BJ (cell line): ENCODE results near the gene SRF. TPM values are rescaled to one million over a fixed set of nuclear protein-coding genes. Genes with fewer than 3 reads are reported as not detected.

Experiments used
- CTCF ChIA-PET: fragments of 350-600 bp; formaldehyde crosslinking; extraction: SDS; loops from one replicate; lab custom pipeline; 2021; ENCODE audit warnings: antibody characterized with exemption, inconsistent platforms; lab: Yijun Ruan, JAX
- POLR2A ChIA-PET: fragments of 300-600 bp; sonication (Branson Sonifier 250); formaldehyde crosslinking; extraction: SDS; loops from one replicate; lab custom pipeline; 2021; ENCODE audit warnings: antibody characterized with exemption; lab: Charles Lee
- DNase-seq: peaks from one replicate; pipeline ENCODE4 v3.0.0-alpha.2; 2011; ENCODE audit warnings: low read depth
- H3K27me3 ChIP-seq: 2 replicates; pipeline ENCODE4 v1.6.0; 2011; ENCODE audit warnings: low read length; ENCODE audit not compliant: control insufficient read depth, insufficient read depth
- H3K36me3 ChIP-seq: 2 replicates; pipeline ENCODE4 v1.5.1; 2011; ENCODE audit warnings: low read length; ENCODE audit not compliant: control insufficient read depth, insufficient read depth
- H3K4me3 ChIP-seq: 2 replicates; pipeline ENCODE4 v1.5.1; 2011; ENCODE audit warnings: low read depth, mild to moderate bottlenecking, control low read depth, low read length
- CTCF ChIP-seq: IDR thresholded peaks from 2 replicates; pipeline ENCODE4 v1.5.1; 2011; ENCODE audit warnings: low read depth, mild to moderate bottlenecking, control low read depth, inconsistent platforms, low read length, moderate library complexity; ENCODE audit not compliant: insufficient read depth
- polyA minus RNA-seq: library from RNA; depleted of rRNA, polyadenylated mRNA; stranded (reverse); fragments of >200 nt; gene quantifications from 2 replicates; pipeline ENCODE4 v1.2.3, GENCODE V29; 2011; rRNA and poly(A)+ RNA removed
- polyA plus RNA-seq: library from polyadenylated mRNA; depleted of rRNA; stranded (reverse); fragments of >200 nt; gene quantifications from 2 replicates; pipeline ENCODE4 v1.2.3, GENCODE V29; 2011; rRNA removed

SRF gene
- polyA plus RNA-seq (34.8 and 50.5 TPM in 2 replicates), polyA minus RNA-seq (36.2 and 50.9 TPM in 2 replicates)

GRCh38 chr6:43170931-43171706 is at the start of gene SRF:
TSS of gene SRF (plus strand) at chr6:43171269. CDS start at chr6:43171657, 388 bp downstream.
- ChIA-PET CTCF (interaction anchor here (0.9 to 2.6 kb wide), 4 partner anchors 28 to 202 kb away, joined by 3 to 11 read pairs (median 6); partner anchors contain the start of gene DNPH1), POLR2A (interaction anchor here (0.6 kb wide), 1 partner anchor 198 kb away, joined by 3 read pairs; the partner anchor contains the start of gene ZNF318)
- TF ChIP-seq CTCF = 0 out of 2 replicates have a peak, but pooled peaks have one; percentile 16
- DNase-seq = peak; percentile 98
- Histone ChIP-seq H3K36me3 (peaks cover 7% of the 10 kb centered on the region), H3K27me3 (no peaks in the 10 kb centered on the region), H3K4me3 (peak within 1 kb of the TSS; percentile 87)

- no peak for TF ChIP-seq CTCF
- Histone ChIP-seq H3K36me3 (no peaks in the 10 kb centered on the region; the same call in 1 of the 2 replicates), H3K4me3 (no peak overlapping the region), H3K27me3 (no peaks in the 10 kb centered on the region)
- CTCF ChIA-PET = no interaction called here
- DNase-seq = no peak
- POLR2A ChIA-PET = no interaction called here
Observed at GRCh38 chr6:43122146-43122545, 48.9 kb upstream of the SRF start.

GRCh38 chr6:43123461-43124314 is 47.4 kb upstream of the SRF start:
- ChIA-PET POLR2A (interaction anchor here (0.5 kb wide), 2 partner anchors 100 to 496 kb away, joined by 5 to 9 read pairs; no protein-coding TSS in a partner anchor), CTCF (interaction anchor here (1.3 to 5.3 kb wide), 5 partner anchors 20 to 49 kb away, joined by 3 to 25 read pairs (median 5); no protein-coding TSS in a partner anchor)
- H3K27me3 ChIP-seq = no peaks in the 10 kb centered on the region
- H3K36me3 ChIP-seq = no peaks in the 10 kb centered on the region; the same call in 1 of the 2 replicates
- no peak for TF ChIP-seq CTCF
- H3K4me3 ChIP-seq = no peak overlapping the region
- no peak for DNase-seq

- DNase-seq = no peak
- Histone ChIP-seq H3K36me3 (peaks cover 2% of the 10 kb centered on the region), H3K27me3 (no peaks in the 10 kb centered on the region), H3K4me3 (no peak overlapping the region)
- ChIA-PET CTCF (interaction anchor here (1.1 to 5.3 kb wide), 8 partner anchors 19 to 224 kb away, joined by 3 to 25 read pairs (median 5); no protein-coding TSS in a partner anchor), POLR2A (interaction anchor here (0.5 to 1.8 kb wide), 2 partner anchors 48 to 101 kb away, joined by 7 to 9 read pairs; partner anchors contain the start of gene PTK7)
- no peak for TF ChIP-seq CTCF
Observed at GRCh38 chr6:43124481-43124880, 46.6 kb upstream of the SRF start.
